Activated naive CD8-positive, alpha-beta T cell treated with anti-CD3 and anti-CD28 coated beads, Interleukin-2, amount 10 ng/mL, durations not matched to agents 7 days and 5 days (primary cell): ENCODE measurements around the gene ESYT3. TPM values are rescaled to one million over a fixed set of nuclear protein-coding genes. Genes with fewer than 3 reads are reported as not detected.

ENCODE experiments used
- ATAC-seq: fragments of 150-1000 bp; cut with Tn5 transposase; one replicate; pipeline ENCODE4 v1.10.0; 2021; ENCODE audit warnings: low read depth, moderate library complexity
- POLR2A ChIA-PET: fragments of 350-600 bp; sonication (Branson Sonifier 250); formaldehyde crosslinking; loops from one replicate; lab custom pipeline; 2021; ENCODE audit warnings: antibody characterized with exemption; lab: Charles Lee
- DNase-seq: peaks from one replicate; pipeline ENCODE4 v3.0.0; 2021
- H3K27ac Mint-ChIP-seq: one replicate; pipeline ENCODE4 v1.8.0; 2022; ENCODE audit warnings: mild to moderate bottlenecking, mixed read lengths
- H3K27me3 Mint-ChIP-seq: one replicate; pipeline ENCODE4 v1.8.0; 2022; ENCODE audit warnings: mild to moderate bottlenecking, moderate library complexity, mixed read lengths
- H3K36me3 Mint-ChIP-seq: one replicate; pipeline ENCODE4 v1.8.0; 2021; ENCODE audit warnings: mild to moderate bottlenecking, mixed read lengths
- H3K4me1 Mint-ChIP-seq: one replicate; pipeline ENCODE4 v1.8.0; 2021; ENCODE audit warnings: mixed read lengths
- H3K4me3 Mint-ChIP-seq: one replicate; pipeline ENCODE4 v1.8.0; 2022; ENCODE audit warnings: mild to moderate bottlenecking, moderate library complexity, mixed read lengths
- H3K9me3 Mint-ChIP-seq: one replicate; pipeline ENCODE4 v1.8.0; 2021; ENCODE audit warnings: mixed read lengths
- total RNA-seq, 2 experiments: library from RNA; stranded (reverse); gene quantifications; one replicate each; pipeline ENCODE4 v1.2.3, GENCODE V29; 2021

ESYT3 gene
- under 1 TPM; 0.19 to 0.26 TPM for total RNA-seq

- H3K4me1 Mint-ChIP-seq: peaks cover 8% of the 10 kb centered on the region
- H3K36me3 Mint-ChIP-seq: no peaks in the 10 kb centered on the region
- H3K4me3 Mint-ChIP-seq: peak within 1 kb of the TSS; percentile 79
- peak; percentile 99 for ATAC-seq
- H3K9me3 Mint-ChIP-seq: no peaks in the 10 kb centered on the region
- no peak within 1 kb of the TSS for H3K27ac Mint-ChIP-seq
- POLR2A ChIA-PET: interaction anchor here (1.1 kb wide), 1 partner anchor 247 kb away, joined by 4 read pairs; the partner anchor contains the start of gene ARMC8
- DNase-seq: peak; percentile 81
- peaks cover 61% of the 10 kb centered on the region for H3K27me3 Mint-ChIP-seq
Observed at GRCh38 chr3:138434276-138434874, at the start of gene ESYT3. ESYT3 (plus strand) TSS chr3:138434616; CDS start chr3:138434799, 183 bp downstream.

- no peak overlapping the region for H3K27ac Mint-ChIP-seq
- DNase-seq: no peak
- H3K36me3 Mint-ChIP-seq: no peaks in the 10 kb centered on the region
- no peaks in the 10 kb centered on the region for H3K9me3 Mint-ChIP-seq
- peaks cover 6% of the 10 kb centered on the region for H3K27me3 Mint-ChIP-seq
- POLR2A ChIA-PET: no interaction called here
- no peak overlapping the region for H3K4me3 Mint-ChIP-seq
- no peak for ATAC-seq
- no peaks in the 10 kb centered on the region for H3K4me1 Mint-ChIP-seq
Observed at GRCh38 chr3:138384976-138385375, 49.4 kb upstream of the ESYT3 start.

- H3K4me3 Mint-ChIP-seq: no peak overlapping the region
- no peaks in the 10 kb centered on the region for H3K36me3 Mint-ChIP-seq
- no peak for ATAC-seq
- peaks cover 6% of the 10 kb centered on the region for H3K27me3 Mint-ChIP-seq
- no peak overlapping the region for H3K27ac Mint-ChIP-seq
- POLR2A ChIA-PET: no interaction called here
- no peak for DNase-seq
- H3K9me3 Mint-ChIP-seq: no peaks in the 10 kb centered on the region
- peaks cover 2% of the 10 kb centered on the region for H3K4me1 Mint-ChIP-seq
Observed at GRCh38 chr3:138389144-138389601, 45.2 kb upstream of the ESYT3 start.

GRCh38 chr3:138389841-138390581 lies 44.4 kb upstream of the ESYT3 start:
- POLR2A ChIA-PET: no interaction called here

GRCh38 chr3:138390582-138390932 lies 43.9 kb upstream of the ESYT3 start:
- peaks cover 2% of the 10 kb centered on the region for H3K4me1 Mint-ChIP-seq
- H3K27ac Mint-ChIP-seq: no peak overlapping the region
- peaks cover 4% of the 10 kb centered on the region for H3K27me3 Mint-ChIP-seq
- H3K36me3 Mint-ChIP-seq: no peaks in the 10 kb centered on the region
- POLR2A ChIA-PET: no interaction called here
- no peaks in the 10 kb centered on the region for H3K9me3 Mint-ChIP-seq
- H3K4me3 Mint-ChIP-seq: no peak overlapping the region
- ATAC-seq (no peak), DNase-seq (no peak)

More at GRCh38 chr3:138389841-138390581, 44.4 kb upstream of the ESYT3 start:
- Mint-ChIP-seq H3K4me3 (no peak overlapping the region), H3K27me3 (peaks cover 4% of the 10 kb centered on the region), H3K4me1 (peaks cover 2% of the 10 kb centered on the region), H3K27ac (no peak overlapping the region), H3K36me3 (no peaks in the 10 kb centered on the region), H3K9me3 (no peaks in the 10 kb centered on the region)
- ATAC-seq (no peak), DNase-seq (no peak)

GRCh38 chr3:138394156-138394555 lies 40.3 kb upstream of the ESYT3 start:
- Mint-ChIP-seq H3K4me1 (peaks cover 2% of the 10 kb centered on the region), H3K27ac (no peak overlapping the region), H3K36me3 (no peaks in the 10 kb centered on the region), H3K4me3 (no peak overlapping the region), H3K27me3 (peaks cover 2% of the 10 kb centered on the region), H3K9me3 (no peaks in the 10 kb centered on the region)
- ATAC-seq (no peak), DNase-seq (no peak)
- POLR2A ChIA-PET: no interaction called here

- Mint-ChIP-seq H3K36me3 (no peaks in the 10 kb centered on the region), H3K9me3 (no peaks in the 10 kb centered on the region), H3K27me3 (peaks cover 2% of the 10 kb centered on the region), H3K4me1 (peaks cover 2% of the 10 kb centered on the region), H3K27ac (no peak overlapping the region), H3K4me3 (no peak overlapping the region)
- no peak for ATAC-seq
- no peak for DNase-seq
- POLR2A ChIA-PET: no interaction called here
Observed at GRCh38 chr3:138394686-138395085, 39.7 kb upstream of the ESYT3 start.

GRCh38 chr3:138395865-138396751 lies 38.3 kb upstream of the ESYT3 start:
- DNase-seq: no peak
- Mint-ChIP-seq H3K36me3 (no peaks in the 10 kb centered on the region), H3K4me3 (no peak overlapping the region), H3K9me3 (no peaks in the 10 kb centered on the region), H3K27ac (no peak overlapping the region), H3K4me1 (peaks cover 2% of the 10 kb centered on the region), H3K27me3 (peaks cover 2% of the 10 kb centered on the region)
- POLR2A ChIA-PET: no interaction called here
- no peak for ATAC-seq

GRCh38 chr3:138396752-138397410 lies 37.5 kb upstream of the ESYT3 start:
- DNase-seq: no peak
- no peak for ATAC-seq
- peaks cover 2% of the 10 kb centered on the region for H3K4me1 Mint-ChIP-seq
- H3K27ac Mint-ChIP-seq: no peak overlapping the region
- H3K9me3 Mint-ChIP-seq: no peaks in the 10 kb centered on the region
- no peak overlapping the region for H3K4me3 Mint-ChIP-seq
- H3K27me3 Mint-ChIP-seq: peaks cover 2% of the 10 kb centered on the region
- H3K36me3 Mint-ChIP-seq: no peaks in the 10 kb centered on the region
- POLR2A ChIA-PET: no interaction called here

- POLR2A ChIA-PET: no interaction called here
- Mint-ChIP-seq H3K27ac (no peak overlapping the region), H3K36me3 (no peaks in the 10 kb centered on the region), H3K9me3 (no peaks in the 10 kb centered on the region), H3K4me1 (no peaks in the 10 kb centered on the region), H3K4me3 (no peak overlapping the region), H3K27me3 (peaks cover 2% of the 10 kb centered on the region)
- ATAC-seq: no peak
- no peak for DNase-seq
Observed at GRCh38 chr3:138397983-138398382, 36.4 kb upstream of the ESYT3 start.

GRCh38 chr3:138398791-138399575 lies 35.4 kb upstream of the ESYT3 start:
- Mint-ChIP-seq H3K4me3 (no peak overlapping the region), H3K27ac (no peak overlapping the region), H3K27me3 (peaks cover 2% of the 10 kb centered on the region), H3K4me1 (no peaks in the 10 kb centered on the region), H3K9me3 (no peaks in the 10 kb centered on the region), H3K36me3 (no peaks in the 10 kb centered on the region)
- ATAC-seq: no peak
- POLR2A ChIA-PET: no interaction called here
- DNase-seq: no peak

- Mint-ChIP-seq H3K4me1 (no peaks in the 10 kb centered on the region), H3K27me3 (peaks cover 5% of the 10 kb centered on the region), H3K4me3 (no peak overlapping the region), H3K27ac (no peak overlapping the region), H3K36me3 (no peaks in the 10 kb centered on the region), H3K9me3 (no peaks in the 10 kb centered on the region)
- POLR2A ChIA-PET: no interaction called here
- DNase-seq (no peak), ATAC-seq (no peak)
Observed at GRCh38 chr3:138399766-138400165, 34.6 kb upstream of the ESYT3 start.
